ENCODE results near the gene PXDC1. TPM values are rescaled to one million over a fixed set of nuclear protein-coding genes. Genes with fewer than 3 reads are reported as not detected.

PXDC1 gene
- total RNA-seq, 1 experiment from 2014 or later: 30.8 TPM

DNA sequence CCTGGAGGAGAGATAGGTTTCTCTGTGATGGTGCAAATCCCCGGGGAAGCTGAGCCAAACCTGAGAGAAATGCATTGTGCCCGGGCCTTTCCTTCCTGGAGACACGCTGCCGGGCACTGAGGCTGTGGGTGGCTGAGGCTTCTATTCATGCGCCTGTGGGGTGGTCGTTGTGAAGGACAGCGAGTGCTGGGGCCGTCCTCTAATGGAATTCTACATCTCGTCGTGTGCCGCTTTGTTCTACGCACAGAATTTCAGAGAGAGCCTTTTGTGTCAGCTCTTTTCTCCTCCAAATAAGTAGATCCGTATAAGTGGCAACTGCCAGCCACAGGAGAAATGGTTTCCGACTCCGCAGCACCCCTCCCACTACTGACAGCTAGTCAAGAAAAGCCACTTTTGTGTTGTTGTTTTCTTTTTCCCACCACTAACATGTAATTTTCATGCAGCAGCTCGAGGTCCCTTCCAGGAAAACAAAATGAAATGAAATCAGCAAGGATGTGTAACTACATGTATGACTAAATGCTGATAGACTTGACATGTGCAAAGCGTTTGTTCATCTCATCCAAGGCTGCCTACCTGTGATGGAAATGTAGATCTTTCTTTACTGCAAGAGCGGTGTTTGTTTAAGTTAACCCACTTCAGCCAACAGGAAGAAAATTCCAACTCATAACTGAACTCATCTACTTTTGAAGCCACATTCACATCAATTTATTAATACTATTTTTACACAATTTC, 26.4 kb upstream of the PXDC1 start:
- ChIA-PET POLR2A (ENCODE audit: unreplicated experiment) (interaction anchor here (0.7 kb wide), 1 partner anchor 37 kb away, joined by 3 read pairs; no protein-coding TSS in a partner anchor), CTCF (no interaction called here)
- H2AFZ ChIP-seq: no peak overlapping the region

GRCh38 chr6:3776881-3777507, 25.5 kb upstream of the PXDC1 start:
- intact Hi-C loops (cut with micrococcal nuclease; ENCODE audit: unreplicated experiment): no loop called here
- no TSS peak for BruUV-seq (replicated peaks)
- DNase-seq: no peak
- Histone ChIP-seq H3K4me3 (no peak overlapping the region), H3K27me3 (ENCODE audit: insufficient read depth, low read depth) (no peaks in the 10 kb centered on the region), H3K79me2 (ENCODE audit: low read depth) (no peaks in the 10 kb centered on the region), H3K27ac (no peak overlapping the region), H4K20me1 (ENCODE audit: insufficient read depth) (no peaks in the 10 kb centered on the region), H2AFZ (no peak overlapping the region), H3F3A (ENCODE audit: insufficient read depth, low read depth) (no peaks in the 10 kb centered on the region), H3K36me3 (ENCODE audit: low read depth) (no peaks in the 10 kb centered on the region), H3K9me2 (ENCODE audit: insufficient read depth) (no peaks in the 10 kb centered on the region), H3K4me2 (no peak overlapping the region), H3K9me3 (ENCODE audit: insufficient read depth, low read depth) (no peaks in the 10 kb centered on the region), H3K4me1 (replicated peaks; ENCODE audit: insufficient read depth) (no peaks in the 10 kb centered on the region)
- ChIA-PET CTCF (no interaction called here), POLR2A (ENCODE audit: unreplicated experiment) (no interaction called here)
- no peak for TF ChIP-seq CTCF (conservative IDR thresholded peaks at IDR 0.05)
- no peak for TF ChIP-seq EZH2 (IDR thresholded peaks at IDR 0.05; ENCODE audit: low read depth)

More for the DNA sequence above, 26.4 kb upstream of the PXDC1 start:
- H3K27ac ChIP-seq: no peak overlapping the region
- no peaks in the 10 kb centered on the region for H3K9me2 ChIP-seq (ENCODE audit: insufficient read depth)
- no peaks in the 10 kb centered on the region for H3K4me1 ChIP-seq (replicated peaks; ENCODE audit: insufficient read depth)
- BruUV-seq (replicated peaks): no TSS peak
- no peaks in the 10 kb centered on the region for H3K79me2 ChIP-seq (ENCODE audit: low read depth)
- TF ChIP-seq CTCF (conservative IDR thresholded peaks at IDR 0.05): no peak
- no peak for TF ChIP-seq EZH2 (IDR thresholded peaks at IDR 0.05; ENCODE audit: low read depth)
- no peaks in the 10 kb centered on the region for H3K36me3 ChIP-seq (ENCODE audit: low read depth)
- intact Hi-C loops (cut with micrococcal nuclease; ENCODE audit: unreplicated experiment): no loop called here
- no peaks in the 10 kb centered on the region for H4K20me1 ChIP-seq (ENCODE audit: insufficient read depth)
- no peaks in the 10 kb centered on the region for H3K27me3 ChIP-seq (ENCODE audit: insufficient read depth, low read depth)
- no peaks in the 10 kb centered on the region for H3F3A ChIP-seq (ENCODE audit: insufficient read depth, low read depth)
- no peak overlapping the region for H3K4me3 ChIP-seq
- H3K4me2 ChIP-seq: no peak overlapping the region
- no peaks in the 10 kb centered on the region for H3K9me3 ChIP-seq (ENCODE audit: insufficient read depth, low read depth)
- no peak for DNase-seq

DNA sequence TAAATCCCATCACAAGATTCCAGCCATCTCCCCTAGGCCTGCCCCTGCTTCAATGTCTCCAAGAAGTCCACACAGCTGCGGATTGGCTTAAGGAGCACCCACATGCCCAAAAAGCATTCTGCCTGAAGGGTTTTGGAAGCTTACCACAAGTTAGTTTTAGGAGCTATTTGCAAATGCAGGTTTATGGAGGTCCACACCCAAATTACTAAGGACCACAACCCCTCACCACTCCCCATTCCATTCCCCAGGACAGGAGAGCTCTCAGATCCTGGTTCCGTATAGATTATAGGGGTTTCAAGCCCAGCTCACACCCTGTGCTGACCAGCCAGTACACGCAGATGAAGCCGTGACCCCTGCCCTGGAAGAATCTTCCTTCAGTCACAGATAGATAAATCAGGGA, 24.3 kb upstream of the PXDC1 start:
- ChIA-PET POLR2A (ENCODE audit: unreplicated experiment) (no interaction called here), CTCF (no interaction called here)

More for the DNA sequence above, 24.3 kb upstream of the PXDC1 start:
- no peak for DNase-seq
- H3K9me2 ChIP-seq (ENCODE audit: insufficient read depth): no peaks in the 10 kb centered on the region
- no peak overlapping the region for H3K4me2 ChIP-seq
- no peak overlapping the region for H2AFZ ChIP-seq
- intact Hi-C loops (cut with micrococcal nuclease; ENCODE audit: unreplicated experiment): no loop called here
- no peaks in the 10 kb centered on the region for H3K36me3 ChIP-seq (ENCODE audit: low read depth)
- H3K79me2 ChIP-seq (ENCODE audit: low read depth): no peaks in the 10 kb centered on the region
- H3K27ac ChIP-seq: no peak overlapping the region
- no peaks in the 10 kb centered on the region for H3K4me1 ChIP-seq (replicated peaks; ENCODE audit: insufficient read depth)
- no peaks in the 10 kb centered on the region for H4K20me1 ChIP-seq (ENCODE audit: insufficient read depth)
- H3K27me3 ChIP-seq (ENCODE audit: insufficient read depth, low read depth): no peaks in the 10 kb centered on the region
- no TSS peak for BruUV-seq (replicated peaks)
- TF ChIP-seq CTCF (conservative IDR thresholded peaks at IDR 0.05) (no peak), EZH2 (IDR thresholded peaks at IDR 0.05; ENCODE audit: low read depth) (no peak)
- no peaks in the 10 kb centered on the region for H3F3A ChIP-seq (ENCODE audit: insufficient read depth, low read depth)
- no peak overlapping the region for H3K4me3 ChIP-seq
- no peaks in the 10 kb centered on the region for H3K9me3 ChIP-seq (ENCODE audit: insufficient read depth, low read depth)
